ENCODE measurements around the gene LSM5.
"Not testable (repeated sequence)": the region's sequence is repeated elsewhere in the genome, so short reads cannot be mapped to it uniquely, and the experiment has no call there.

LSM5 gene

DNA sequence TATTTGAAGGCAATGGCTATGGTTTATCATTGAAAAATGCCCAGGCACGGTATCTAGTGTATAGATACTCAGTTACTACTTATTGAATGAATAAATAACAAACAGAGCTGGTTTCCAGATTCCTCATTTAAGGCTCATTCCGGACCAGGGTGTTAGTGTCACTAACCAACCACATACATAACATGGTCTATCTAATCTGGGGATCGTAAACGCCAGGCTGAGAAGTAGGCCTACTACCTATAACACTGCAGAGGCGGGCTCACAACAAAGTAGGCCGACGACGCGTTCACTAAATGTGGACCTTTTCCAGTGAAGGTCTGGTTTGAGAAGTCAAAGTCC is 423 bp downstream of the LSM5 start:
- Histone ChIP-seq H3K9me3 (ENCODE audit: control insufficient read depth in 2 of 2, low read length in 2 of 2) (no peaks in the 10 kb centered on the region), H3K9ac (ENCODE audit: low read depth in 1 of 2, low read length in 2 of 2) (peak overlapping the region; percentile 78 to 82), H3K4me1 (ENCODE audit: control insufficient read depth in 2 of 2, insufficient read depth in 2 of 2, low read length in 2 of 2) (peaks cover 7 to 13% of the 10 kb centered on the region in 2 donors), H3K27ac (ENCODE audit: low read depth in 2 of 2, low read length in 2 of 2) (peak overlapping the region; percentile 83 to 84), H3K36me3 (ENCODE audit: control insufficient read depth in 2 of 2, insufficient read depth in 2 of 2, low read length in 2 of 2) (peaks cover 10 to 16% of the 10 kb centered on the region in 2 donors), H3K4me3 (ENCODE audit: low read length in 2 of 2) (peak overlapping the region; percentile 86 to 96), H3K27me3 (ENCODE audit: control insufficient read depth in 2 of 2, insufficient read depth in 2 of 2, low read length in 2 of 2) (no peaks in the 10 kb centered on the region)

DNA sequence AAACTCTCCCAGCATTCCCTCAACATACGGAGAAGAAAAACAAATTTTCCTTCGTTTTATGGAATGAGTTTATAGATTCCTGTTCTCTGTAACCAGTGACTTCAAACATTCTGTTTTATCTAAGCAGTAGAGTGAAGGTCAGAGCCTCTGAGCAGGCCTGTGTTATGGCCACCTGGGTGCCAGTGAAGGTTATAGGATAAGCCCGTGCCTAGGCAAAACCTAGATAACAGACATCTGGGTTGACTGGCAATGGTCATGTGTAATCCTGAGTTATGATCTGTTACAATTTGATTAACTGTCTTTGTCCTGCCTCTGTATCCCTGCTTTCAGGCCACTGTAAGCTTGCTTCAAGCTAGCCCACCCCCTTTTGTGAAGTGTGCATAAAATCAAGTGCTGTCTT is 8.3 kb downstream of the LSM5 start:
- no peaks in the 10 kb centered on the region for H3K4me1 ChIP-seq (ENCODE audit: control insufficient read depth in 2 of 2, insufficient read depth in 2 of 2, low read length in 2 of 2)
- peaks cover 3 to 13% of the 10 kb centered on the region in 2 donors for H3K36me3 ChIP-seq (ENCODE audit: control insufficient read depth in 2 of 2, insufficient read depth in 2 of 2, low read length in 2 of 2)
- H3K9me3 ChIP-seq (ENCODE audit: control insufficient read depth in 2 of 2, low read length in 2 of 2), result no peaks in the 10 kb centered on the region
- H3K4me3 ChIP-seq (ENCODE audit: low read length in 2 of 2), result no peak overlapping the region
- H3K27me3 ChIP-seq (ENCODE audit: control insufficient read depth in 2 of 2, insufficient read depth in 2 of 2, low read length in 2 of 2), result no peaks in the 10 kb centered on the region
- H3K9ac ChIP-seq (ENCODE audit: low read depth in 1 of 2, low read length in 2 of 2), result no peak overlapping the region
- H3K27ac ChIP-seq (ENCODE audit: low read depth in 2 of 2, low read length in 2 of 2), result no peak overlapping the region

DNA sequence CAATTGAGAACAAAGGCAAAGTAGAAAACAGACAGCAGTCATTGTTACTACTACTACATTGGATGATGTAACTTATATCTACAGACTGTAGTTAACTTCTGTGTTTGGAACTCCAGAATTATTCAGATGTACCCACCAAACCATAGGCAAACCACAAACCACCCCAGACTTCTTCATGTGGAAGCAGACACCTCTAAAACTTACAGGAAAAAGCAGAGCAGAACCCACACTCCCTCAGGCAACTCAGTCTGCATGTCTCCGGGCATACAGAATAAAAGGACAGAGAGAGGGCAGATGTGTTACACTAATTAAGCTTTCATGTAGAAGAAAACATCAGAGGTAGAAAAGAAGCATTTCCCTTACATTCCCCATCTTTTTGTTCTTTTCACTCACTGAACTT is 9.0 kb downstream of the LSM5 start:
- Histone ChIP-seq H3K36me3 (ENCODE audit: control insufficient read depth in 2 of 2, insufficient read depth in 2 of 2, low read length in 2 of 2) (peaks cover under 1 to 8% of the 10 kb centered on the region in 2 donors), H3K27ac (ENCODE audit: low read depth in 2 of 2, low read length in 2 of 2) (no peak overlapping the region), H3K4me1 (ENCODE audit: control insufficient read depth in 2 of 2, insufficient read depth in 2 of 2, low read length in 2 of 2) (no peaks in the 10 kb centered on the region), H3K9me3 (ENCODE audit: control insufficient read depth in 2 of 2, low read length in 2 of 2) (no peaks in the 10 kb centered on the region), H3K4me3 (ENCODE audit: low read length in 2 of 2) (no peak overlapping the region), H3K9ac (ENCODE audit: low read depth in 1 of 2, low read length in 2 of 2) (no peak overlapping the region), H3K27me3 (ENCODE audit: control insufficient read depth in 2 of 2, insufficient read depth in 2 of 2, low read length in 2 of 2) (no peaks in the 10 kb centered on the region)

DNA sequence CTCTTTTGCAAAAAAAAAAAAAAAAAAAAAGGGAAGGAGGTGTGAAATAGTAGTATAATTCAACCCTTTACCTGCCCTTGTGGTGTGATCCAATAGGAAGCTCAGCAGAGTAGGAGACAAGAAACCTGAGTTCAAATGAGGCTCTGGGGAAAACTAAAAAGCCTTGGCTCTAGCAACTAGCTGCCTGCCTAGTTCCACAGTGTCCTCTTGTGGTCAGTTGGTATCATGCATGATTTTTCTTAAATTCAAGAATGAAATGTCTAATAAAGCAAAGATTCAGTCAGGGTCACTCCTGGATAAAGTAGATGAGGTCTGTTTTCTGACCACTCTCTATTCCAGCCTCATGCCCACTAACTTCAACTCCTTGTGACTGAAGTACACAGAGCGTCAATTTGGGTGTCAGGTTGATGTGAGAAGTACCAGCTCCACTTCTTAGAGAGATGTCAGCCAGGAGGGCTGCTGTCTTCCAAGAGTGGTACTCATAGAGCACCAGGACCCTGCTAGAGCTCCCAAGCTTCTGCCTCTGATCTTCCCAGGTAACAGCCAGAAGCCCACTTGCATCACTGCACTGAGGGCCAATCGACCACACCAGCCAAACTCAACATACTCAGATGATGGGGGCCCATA is 10.5 kb downstream of the LSM5 start:
- H3K9me3 ChIP-seq (ENCODE audit: control insufficient read depth in 2 of 2, low read length in 2 of 2), result no peaks in the 10 kb centered on the region
- H3K9ac ChIP-seq (ENCODE audit: low read depth in 1 of 2, low read length in 2 of 2), result no peak overlapping the region
- H3K4me3 ChIP-seq (ENCODE audit: low read length in 2 of 2), result no peak overlapping the region
- H3K27ac ChIP-seq (ENCODE audit: low read depth in 2 of 2, low read length in 2 of 2), result no peak overlapping the region
- H3K4me1 ChIP-seq (ENCODE audit: control insufficient read depth in 2 of 2, insufficient read depth in 2 of 2, low read length in 2 of 2), result no peaks in the 10 kb centered on the region
- no peaks in the 10 kb centered on the region for H3K36me3 ChIP-seq (ENCODE audit: control insufficient read depth in 2 of 2, insufficient read depth in 2 of 2, low read length in 2 of 2)
- H3K27me3 ChIP-seq (ENCODE audit: control insufficient read depth in 2 of 2, insufficient read depth in 2 of 2, low read length in 2 of 2), result no peaks in the 10 kb centered on the region

DNA sequence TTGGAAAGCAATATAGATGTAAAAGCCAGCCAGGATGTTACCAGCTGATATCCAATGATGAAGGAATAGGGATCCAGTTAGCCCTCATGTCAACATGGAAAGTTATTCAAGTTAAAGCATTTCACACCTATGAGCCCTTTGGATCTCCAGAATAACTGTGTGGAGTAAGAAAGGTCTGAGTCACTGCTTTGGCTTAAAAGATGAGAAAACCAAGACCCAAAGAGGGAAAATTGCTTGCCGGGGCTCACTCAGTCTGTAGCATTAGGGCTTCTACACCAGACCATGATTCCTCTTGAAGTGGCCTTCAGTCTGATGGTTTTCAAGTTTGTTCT is 12.6 kb downstream of the LSM5 start:
- Histone ChIP-seq H3K4me1 (ENCODE audit: control insufficient read depth in 2 of 2, insufficient read depth in 2 of 2, low read length in 2 of 2) (no peaks in the 10 kb centered on the region), H3K27ac (ENCODE audit: low read depth in 2 of 2, low read length in 2 of 2) (no peak overlapping the region), H3K9me3 (ENCODE audit: control insufficient read depth in 2 of 2, low read length in 2 of 2) (no peaks in the 10 kb centered on the region), H3K4me3 (ENCODE audit: low read length in 2 of 2) (no peak overlapping the region), H3K9ac (ENCODE audit: low read depth in 1 of 2, low read length in 2 of 2) (no peak overlapping the region), H3K27me3 (ENCODE audit: control insufficient read depth in 2 of 2, insufficient read depth in 2 of 2, low read length in 2 of 2) (no peaks in the 10 kb centered on the region), H3K36me3 (ENCODE audit: control insufficient read depth in 2 of 2, insufficient read depth in 2 of 2, low read length in 2 of 2) (no peaks in the 10 kb centered on the region)

DNA sequence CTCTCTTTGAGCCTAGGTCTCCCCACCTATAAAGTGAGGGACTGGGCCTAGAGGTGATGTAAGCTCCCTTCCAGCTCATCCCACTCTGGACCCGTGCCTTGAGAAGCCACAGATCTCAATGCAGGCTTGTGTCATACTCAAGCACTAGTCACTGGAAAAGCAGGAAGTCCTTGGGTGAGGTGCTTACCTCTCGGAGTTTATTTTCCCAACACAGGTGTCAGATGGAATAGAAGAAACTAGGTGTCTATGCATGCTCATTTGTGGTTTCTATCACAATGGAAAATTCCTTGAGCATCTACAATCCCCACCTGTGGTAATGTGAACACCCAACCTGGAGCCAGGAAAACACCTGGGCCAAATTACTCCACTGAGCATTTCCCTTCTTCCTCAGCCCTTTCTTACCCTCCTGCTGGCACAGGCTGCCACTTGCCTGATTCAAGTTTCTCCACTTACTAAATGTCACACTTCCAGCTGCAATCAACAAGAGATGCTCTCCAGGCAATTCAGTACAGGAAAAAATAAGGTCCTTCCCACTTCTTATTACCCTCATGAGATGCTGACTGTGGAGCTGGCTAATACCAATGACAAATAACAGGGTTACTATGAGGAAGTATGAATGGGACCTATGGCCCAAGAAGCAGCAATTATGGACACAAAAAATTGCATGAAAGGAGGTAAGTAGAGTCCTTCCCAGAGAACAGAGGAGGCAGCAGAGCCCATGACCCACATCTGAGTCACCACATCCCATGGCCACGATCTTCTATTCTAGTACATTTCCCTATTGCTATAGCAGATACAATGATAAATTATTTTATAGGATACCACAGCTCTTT is 13.1 kb downstream of the LSM5 start:
- Histone ChIP-seq H3K9ac (ENCODE audit: low read depth in 1 of 2, low read length in 2 of 2) (no peak overlapping the region), H3K36me3 (ENCODE audit: control insufficient read depth in 2 of 2, insufficient read depth in 2 of 2, low read length in 2 of 2) (no peaks in the 10 kb centered on the region), H3K4me1 (ENCODE audit: control insufficient read depth in 2 of 2, insufficient read depth in 2 of 2, low read length in 2 of 2) (no peaks in the 10 kb centered on the region), H3K4me3 (ENCODE audit: low read length in 2 of 2) (no peak overlapping the region), H3K27me3 (ENCODE audit: control insufficient read depth in 2 of 2, insufficient read depth in 2 of 2, low read length in 2 of 2) (no peaks in the 10 kb centered on the region), H3K9me3 (ENCODE audit: control insufficient read depth in 2 of 2, low read length in 2 of 2) (no peaks in the 10 kb centered on the region), H3K27ac (ENCODE audit: low read depth in 2 of 2, low read length in 2 of 2) (no peak overlapping the region)

DNA sequence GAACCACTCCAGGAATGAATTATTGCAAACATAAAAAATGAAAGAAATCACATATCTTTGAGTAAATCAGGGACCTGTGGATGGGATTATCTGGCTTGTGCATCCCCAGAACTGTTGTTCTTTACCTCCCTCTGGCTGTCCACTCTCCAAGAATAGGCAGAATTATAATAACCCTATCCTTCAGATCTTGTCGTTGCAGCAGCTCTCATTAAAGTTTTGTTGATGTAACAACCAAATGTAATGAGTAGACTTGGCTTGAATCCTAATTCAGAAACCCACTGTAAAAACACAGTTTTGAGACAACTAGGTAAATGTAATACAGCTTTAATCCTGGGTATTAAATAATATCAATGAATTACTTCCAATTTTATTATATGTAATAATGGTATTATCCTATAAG is 16.2 kb downstream of the LSM5 start:
- Histone ChIP-seq H3K27me3 (ENCODE audit: control insufficient read depth in 2 of 2, insufficient read depth in 2 of 2, low read length in 2 of 2) (no peaks in the 10 kb centered on the region), H3K36me3 (ENCODE audit: control insufficient read depth in 2 of 2, insufficient read depth in 2 of 2, low read length in 2 of 2) (no peaks in the 10 kb centered on the region), H3K9ac (ENCODE audit: low read depth in 1 of 2, low read length in 2 of 2) (no peak overlapping the region), H3K4me1 (ENCODE audit: control insufficient read depth in 2 of 2, insufficient read depth in 2 of 2, low read length in 2 of 2) (no peaks in the 10 kb centered on the region), H3K27ac (ENCODE audit: low read depth in 2 of 2, low read length in 2 of 2) (no peak overlapping the region), H3K4me3 (ENCODE audit: low read length in 2 of 2) (no peak overlapping the region), H3K9me3 (ENCODE audit: control insufficient read depth in 2 of 2, low read length in 2 of 2) (no peaks in the 10 kb centered on the region)

DNA sequence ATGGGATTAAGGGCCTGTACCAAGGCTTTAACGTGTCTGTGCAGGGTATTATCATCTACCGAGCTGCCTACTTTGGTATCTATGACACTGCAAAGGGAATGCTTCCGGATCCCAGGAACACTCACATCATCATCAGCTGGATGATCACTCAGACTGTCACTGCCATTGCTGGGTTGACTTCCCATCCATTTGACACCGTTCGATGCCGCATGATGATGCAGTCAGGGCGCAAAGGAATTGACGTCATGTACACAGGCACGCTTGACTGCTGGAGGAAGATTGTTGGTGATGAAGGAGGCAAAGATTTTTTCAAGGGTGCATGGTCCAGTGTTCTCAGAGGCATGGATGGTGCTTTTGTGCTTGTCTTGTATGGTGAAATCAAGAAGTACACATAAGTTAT is 18.2 kb downstream of the LSM5 start:
- no peaks in the 10 kb centered on the region for H3K27me3 ChIP-seq (ENCODE audit: control insufficient read depth in 2 of 2, insufficient read depth in 2 of 2, low read length in 2 of 2)
- H3K36me3 ChIP-seq (ENCODE audit: control insufficient read depth in 2 of 2, insufficient read depth in 2 of 2, low read length in 2 of 2), result no peaks in the 10 kb centered on the region
- H3K9ac ChIP-seq (ENCODE audit: low read depth in 1 of 2, low read length in 2 of 2), result no peak overlapping the region
- no peak overlapping the region for H3K27ac ChIP-seq (ENCODE audit: low read depth in 2 of 2, low read length in 2 of 2)
- H3K4me3 ChIP-seq (ENCODE audit: low read length in 2 of 2), result no peak overlapping the region
- H3K9me3 ChIP-seq (ENCODE audit: control insufficient read depth in 2 of 2, low read length in 2 of 2), result no peaks in the 10 kb centered on the region
- no peaks in the 10 kb centered on the region for H3K4me1 ChIP-seq (ENCODE audit: control insufficient read depth in 2 of 2, insufficient read depth in 2 of 2, low read length in 2 of 2)

DNA sequence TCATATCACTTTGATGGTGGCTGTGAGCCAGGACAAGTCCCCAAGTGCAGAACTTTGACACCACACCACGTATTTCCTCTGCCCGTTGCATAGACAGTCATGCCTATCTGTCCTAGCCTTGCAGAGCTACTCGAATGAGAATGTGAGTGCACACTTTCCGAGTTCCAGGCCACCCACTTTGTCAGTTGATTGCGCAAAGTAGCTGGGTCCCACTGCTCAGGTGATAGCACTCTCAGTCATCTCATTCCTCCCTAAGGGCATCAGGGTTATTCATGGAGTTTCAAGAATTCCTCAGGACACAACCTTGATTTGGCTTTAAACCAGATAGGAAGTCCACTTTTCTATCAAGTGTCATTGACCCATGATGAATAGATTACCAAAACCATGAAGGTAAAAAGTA is 19.3 kb downstream of the LSM5 start:
- Histone ChIP-seq H3K4me1 (ENCODE audit: control insufficient read depth in 2 of 2, insufficient read depth in 2 of 2, low read length in 2 of 2) (no peaks in the 10 kb centered on the region), H3K4me3 (ENCODE audit: low read length in 2 of 2) (no peak overlapping the region), H3K36me3 (ENCODE audit: control insufficient read depth in 2 of 2, insufficient read depth in 2 of 2, low read length in 2 of 2) (no peaks in the 10 kb centered on the region), H3K9ac (ENCODE audit: low read depth in 1 of 2, low read length in 2 of 2) (no peak overlapping the region), H3K27me3 (ENCODE audit: control insufficient read depth in 2 of 2, insufficient read depth in 2 of 2, low read length in 2 of 2) (no peaks in the 10 kb centered on the region), H3K9me3 (ENCODE audit: control insufficient read depth in 2 of 2, low read length in 2 of 2) (no peaks in the 10 kb centered on the region), H3K27ac (ENCODE audit: low read depth in 2 of 2, low read length in 2 of 2) (no peak overlapping the region)

DNA sequence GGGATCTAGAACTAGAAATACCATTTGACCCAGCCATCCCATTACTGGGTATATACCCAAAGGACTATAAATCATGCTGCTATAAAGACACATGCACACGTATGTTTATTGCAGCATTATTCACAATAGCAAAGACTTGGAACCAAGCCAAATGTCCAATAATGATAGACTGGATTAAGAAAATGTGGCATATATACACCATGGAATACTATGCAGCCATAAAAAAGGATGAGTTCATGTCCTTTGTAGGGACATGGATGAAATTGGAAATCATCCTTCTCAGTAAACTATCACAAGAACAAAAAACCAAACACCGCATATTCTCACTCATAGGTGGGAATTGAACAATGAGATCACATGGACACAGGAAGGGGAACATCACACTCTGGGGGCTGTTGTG is 20.2 kb downstream of the LSM5 start:
- H3K27ac ChIP-seq (ENCODE audit: low read depth in 2 of 2, low read length in 2 of 2); H3K9ac ChIP-seq (ENCODE audit: low read depth in 1 of 2, low read length in 2 of 2); H3K9me3 ChIP-seq (ENCODE audit: control insufficient read depth in 2 of 2, low read length in 2 of 2); H3K4me1 ChIP-seq (ENCODE audit: control insufficient read depth in 2 of 2, insufficient read depth in 2 of 2, low read length in 2 of 2); H3K27me3 ChIP-seq (ENCODE audit: control insufficient read depth in 2 of 2, insufficient read depth in 2 of 2, low read length in 2 of 2); H3K4me3 ChIP-seq (ENCODE audit: low read length in 2 of 2); H3K36me3 ChIP-seq (ENCODE audit: control insufficient read depth in 2 of 2, insufficient read depth in 2 of 2, low read length in 2 of 2): not testable (repeated sequence)
